Daoy (cell line): ENCODE data around the gene KLHDC7B. TPM values are rescaled to one million over a fixed set of nuclear protein-coding genes. Genes with fewer than 3 reads are reported as not detected.
A peak's percentile ranks its signal among the peaks of the same experiment; 100 is the strongest.
"Not testable (repeated sequence)": the region's sequence is repeated elsewhere in the genome, so short reads cannot be mapped to it uniquely, and the experiment has no call there.

Source experiments
- DNase-seq: peaks from one replicate; pipeline ENCODE4 v3.0.0-alpha.2; 2015; ENCODE audit warnings: low read depth
- total RNA-seq: library from RNA; depleted of rRNA; stranded (reverse); fragments of >200 nt; shearing (Covaris generic); gene quantifications from 2 replicates; pipeline ENCODE4 v1.2.3, GENCODE V29; 2014

The KLHDC7B gene
- total RNA-seq, 1 experiment from 2014 or later: 0.06 TPM

DNA sequence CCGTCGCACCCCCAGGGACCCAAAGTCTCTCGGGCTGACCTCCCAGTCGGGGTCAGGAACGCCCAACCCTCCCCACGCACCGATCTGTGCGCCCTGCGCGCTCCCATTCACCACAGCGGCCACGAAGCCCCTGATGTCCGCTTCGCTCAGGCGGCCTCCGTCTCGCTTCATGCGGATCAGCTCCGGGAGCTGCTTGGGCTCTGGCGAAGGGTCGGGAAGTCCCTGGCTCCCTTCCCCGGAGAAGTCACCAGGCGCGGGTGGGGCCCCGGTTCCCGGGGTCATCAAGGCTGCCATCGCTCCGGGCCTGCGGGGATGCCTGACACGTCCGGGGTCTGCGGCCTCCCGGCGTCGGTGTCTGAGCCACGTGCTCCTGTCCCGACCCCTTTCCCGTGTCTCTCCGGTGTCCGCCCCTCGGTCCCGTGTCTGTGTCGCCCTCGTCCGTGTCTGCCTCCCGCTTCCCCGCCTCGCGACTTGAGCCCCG lies 16.2 kb upstream of the KLHDC7B start:
- no peak for DNase-seq

DNA sequence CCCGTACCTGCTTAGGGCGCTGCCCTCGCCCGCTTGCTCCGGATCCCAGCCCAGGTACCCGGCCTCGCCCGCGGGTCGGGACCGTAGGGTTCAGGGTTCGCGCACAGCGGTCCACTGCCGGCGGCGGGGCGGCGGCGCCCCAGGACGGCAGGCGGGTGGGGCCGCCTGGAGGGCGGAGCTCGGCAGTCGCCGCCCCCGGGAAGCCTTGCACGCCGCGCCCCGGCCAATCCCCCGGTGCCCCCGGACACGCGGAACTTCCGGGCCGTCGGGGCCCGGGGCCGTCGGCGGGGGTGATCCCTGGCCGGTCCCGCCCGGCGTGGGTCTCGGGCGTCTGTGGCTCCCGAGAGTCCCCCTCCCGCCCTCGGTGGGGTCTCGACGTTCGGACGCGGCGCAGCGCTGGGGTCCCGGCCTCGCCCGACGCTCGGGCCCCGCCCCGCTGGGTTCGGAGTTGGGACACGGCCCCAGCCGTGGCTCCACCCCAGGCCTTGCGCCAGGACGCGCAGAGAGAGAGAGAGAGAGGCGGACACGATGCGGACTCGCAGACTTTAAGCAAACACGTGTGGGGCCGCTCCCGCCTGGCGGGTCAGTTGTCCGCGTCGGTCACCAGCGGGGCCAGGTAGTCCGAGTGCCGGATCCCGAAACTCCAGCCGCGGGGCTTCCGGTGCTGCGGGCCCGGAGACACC lies 15.7 kb upstream of the KLHDC7B start, which contains the start of gene TYMP:
Gene TYMP (minus strand): TSS at position 116 of the 683 bp plus-strand sequence. CDS start 303 bp downstream, outside the sequence.
- DNase-seq: peak; percentile 58

DNA sequence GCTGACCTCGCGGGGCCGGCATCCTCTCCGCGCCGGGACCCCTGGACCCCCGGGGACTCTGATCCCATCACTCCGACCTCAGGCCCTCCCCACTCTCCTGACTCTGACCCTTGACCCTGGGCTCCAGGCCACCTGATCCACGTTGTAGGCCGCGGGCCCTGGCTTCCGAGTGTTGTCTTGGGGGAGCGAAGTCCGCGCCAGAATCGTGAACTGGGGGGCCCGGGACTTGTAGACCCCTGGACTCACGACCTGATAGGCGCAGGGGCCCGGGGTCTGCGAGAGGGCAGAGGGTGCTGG lies 15.2 kb upstream of the KLHDC7B start:
- no peak for DNase-seq

DNA sequence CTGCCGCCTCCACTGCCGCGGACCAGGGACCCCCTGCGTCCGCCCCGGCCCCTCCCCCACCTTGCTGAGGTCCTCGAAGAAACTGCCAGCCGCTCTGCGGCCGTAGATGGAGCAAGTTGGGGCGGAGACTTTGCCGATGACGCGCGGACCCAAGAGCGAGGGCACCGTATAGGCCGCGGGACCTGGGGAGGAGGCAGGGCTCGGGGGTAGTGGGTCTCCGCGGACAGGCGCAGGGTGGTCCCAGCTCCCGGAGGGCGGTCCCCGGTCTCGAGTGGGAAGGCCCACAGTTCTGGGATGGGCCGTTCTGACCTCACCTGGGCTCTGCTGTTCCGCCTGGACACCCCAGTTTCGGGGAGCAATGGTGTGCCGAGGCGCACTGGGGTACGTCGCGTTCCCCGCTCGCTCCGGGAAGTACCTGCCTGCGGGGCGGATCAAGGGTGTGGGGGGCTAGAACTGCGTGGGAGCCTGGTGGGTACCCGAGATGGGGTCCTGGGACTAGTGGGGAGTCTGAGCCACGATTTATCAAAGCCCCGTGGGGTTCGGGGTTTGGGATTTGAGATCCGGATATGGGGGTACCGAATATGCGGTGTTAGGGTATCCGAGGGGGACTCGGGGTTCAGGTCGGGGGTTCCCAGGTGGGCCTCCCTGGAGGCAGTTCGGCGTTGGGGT lies 14.7 kb upstream of the KLHDC7B start:
- DNase-seq: peak; percentile 81

DNA sequence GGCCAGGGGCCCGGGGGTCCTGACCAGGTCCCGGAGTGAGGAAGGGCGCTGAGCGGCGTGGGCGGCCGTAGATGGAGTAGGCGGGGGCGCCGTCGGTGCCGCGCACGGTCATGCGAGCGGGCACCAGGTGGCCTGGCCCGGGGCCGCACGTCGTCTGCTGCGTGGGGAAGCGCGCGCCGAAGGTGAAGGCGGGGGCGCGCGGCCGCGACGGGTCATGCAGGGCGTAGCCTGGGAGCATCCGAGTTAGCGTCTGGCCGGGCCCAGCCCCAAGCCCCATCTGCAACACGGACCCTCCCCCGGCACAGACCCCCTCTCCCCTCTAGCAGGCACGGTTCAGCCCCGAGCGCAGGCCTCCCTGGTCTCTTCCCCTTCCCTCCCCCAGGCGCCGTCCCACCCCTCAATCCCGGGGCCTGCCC lies 14.1 kb upstream of the KLHDC7B start:
- no peak for DNase-seq

DNA sequence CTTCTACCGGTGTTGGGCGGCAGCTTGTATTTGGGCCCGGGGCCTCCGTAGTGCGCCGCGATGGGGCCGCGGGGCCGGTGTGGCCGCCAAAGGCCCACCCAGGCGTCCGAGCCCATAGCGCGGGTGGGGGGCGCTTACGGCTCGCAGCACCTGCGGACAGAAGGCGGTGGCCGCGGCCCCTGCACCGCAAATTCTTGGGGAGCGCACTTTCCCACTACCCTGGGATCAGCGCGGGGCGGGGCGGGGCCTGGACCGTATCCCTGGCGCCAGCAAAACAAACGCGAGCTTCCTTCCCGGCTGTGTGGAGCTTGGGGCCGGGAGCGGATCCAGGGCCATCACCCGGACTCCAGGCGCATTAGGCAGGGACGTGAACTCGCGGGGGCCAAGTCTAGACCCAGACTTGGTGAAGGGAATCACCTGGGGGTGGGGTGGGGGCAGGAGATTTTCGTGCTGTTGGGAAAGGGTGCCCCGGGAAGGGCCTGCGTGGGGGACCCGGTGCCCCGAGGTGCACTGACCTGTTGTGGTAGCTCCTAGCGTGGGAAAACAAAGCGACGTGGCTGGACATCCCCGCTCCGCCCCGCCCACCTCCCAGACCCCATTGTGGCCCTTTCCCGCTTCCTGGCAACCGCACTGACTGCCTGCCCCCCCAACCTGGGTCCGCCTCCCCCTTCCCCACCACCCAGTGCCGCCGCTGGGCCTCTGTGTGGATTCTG lies 13.6 kb upstream of the KLHDC7B start:
- DNase-seq: peak; percentile 74

DNA sequence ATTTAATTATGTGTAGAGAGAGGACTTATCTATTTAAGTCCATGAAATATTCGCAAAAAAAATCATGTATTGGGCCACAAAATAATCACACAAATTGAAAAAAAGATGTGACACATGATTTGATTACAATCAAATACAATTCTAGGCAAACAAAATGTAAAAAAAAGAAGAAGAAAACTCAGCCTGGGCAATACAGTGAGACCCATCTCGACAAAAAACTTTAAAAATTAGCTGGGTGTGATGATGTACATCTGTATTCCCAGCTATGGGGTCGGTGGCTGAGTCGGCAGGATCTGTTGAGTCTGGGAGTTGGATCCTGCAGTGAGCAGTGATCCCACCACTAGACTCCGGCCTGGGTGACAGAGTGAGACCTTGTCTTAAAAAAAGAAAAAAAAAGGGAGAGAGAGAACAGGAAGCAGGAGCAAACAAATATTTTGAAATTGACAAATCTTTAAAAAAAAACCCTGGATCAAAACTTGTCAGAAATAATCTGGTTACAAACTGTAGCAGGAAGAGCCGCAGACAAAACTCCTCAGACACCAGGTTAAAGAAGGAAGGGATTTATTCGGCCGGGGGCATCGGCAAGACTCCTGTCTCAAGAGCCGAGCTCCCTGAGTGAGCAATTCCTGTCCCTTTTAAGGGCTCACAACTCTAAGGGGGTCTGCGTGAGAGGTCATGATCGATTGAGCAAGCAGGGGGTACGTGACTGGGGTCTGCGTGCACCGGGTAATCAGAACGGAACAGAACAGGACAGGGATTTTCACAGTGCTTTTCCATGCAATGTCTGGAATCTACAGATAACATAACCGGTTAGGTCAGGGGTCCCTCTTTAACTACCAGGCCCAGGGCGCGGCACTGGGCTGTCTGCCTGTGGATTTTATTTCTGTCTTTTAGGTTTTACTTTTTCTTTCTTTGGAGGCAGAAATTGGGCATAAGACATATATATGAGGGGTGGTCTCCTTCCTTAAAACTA lies 12.6 kb upstream of the KLHDC7B start:
- DNase-seq: no peak

DNA sequence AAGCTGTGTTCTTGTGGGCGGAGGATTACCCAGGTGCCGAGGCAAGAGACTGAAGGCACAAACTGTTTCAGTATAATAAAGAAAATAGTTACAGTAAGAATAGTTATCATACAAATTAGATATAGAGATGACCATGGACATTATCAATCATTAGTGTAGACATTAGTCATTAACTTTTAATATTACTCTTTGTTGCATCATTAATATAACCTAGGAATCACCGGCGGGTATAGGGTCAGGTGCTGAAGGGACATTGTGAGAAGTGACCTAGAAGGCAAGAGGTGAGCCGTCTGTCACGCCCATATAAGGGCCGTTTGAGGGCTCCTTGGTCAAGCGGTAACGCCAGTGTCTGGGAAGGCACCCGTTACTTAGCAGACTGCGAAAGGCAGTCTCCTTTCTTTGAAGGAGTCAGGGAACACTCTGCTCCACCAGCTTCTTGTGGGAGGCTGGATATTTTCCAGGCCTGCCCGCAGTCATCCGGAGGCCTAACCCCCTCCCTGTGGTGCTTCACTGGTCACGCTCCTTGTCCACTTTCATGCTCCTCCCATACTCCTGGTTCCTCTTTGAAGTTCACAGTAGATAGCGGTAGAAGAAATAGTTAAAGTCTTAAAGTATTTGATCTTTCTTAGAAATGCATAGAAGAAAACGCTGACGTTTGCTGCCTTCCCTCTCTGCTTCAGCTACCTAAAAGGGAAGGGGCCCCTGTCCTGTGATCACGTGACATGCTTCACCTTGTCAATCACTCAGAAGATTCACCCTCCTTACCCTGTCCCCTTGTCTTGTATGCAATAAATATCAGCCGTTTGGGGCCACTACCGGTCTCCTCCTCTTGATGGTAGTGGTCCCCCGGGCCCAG lies 11.6 kb upstream of the KLHDC7B start:
- not testable (repeated sequence) for DNase-seq

DNA sequence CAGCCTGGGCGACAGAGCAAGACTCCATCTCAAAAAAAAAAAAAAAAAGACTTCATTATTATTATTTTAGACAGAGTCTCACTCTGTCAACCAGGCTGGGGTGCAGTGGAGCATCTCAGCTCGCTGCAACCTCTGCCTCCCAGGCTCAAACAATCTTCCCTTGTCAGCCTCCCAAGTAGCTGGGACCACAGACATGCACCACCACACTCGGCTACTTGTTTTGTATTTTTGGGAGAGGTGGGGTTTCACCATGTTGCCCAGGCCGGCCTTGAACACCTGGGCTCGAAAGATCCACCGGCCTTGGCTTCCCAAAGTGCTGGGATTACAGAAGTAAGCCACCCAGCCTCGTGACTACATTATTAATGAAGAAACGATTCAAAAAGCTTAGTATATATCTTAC lies 10.6 kb upstream of the KLHDC7B start:
- DNase-seq: no peak

DNA sequence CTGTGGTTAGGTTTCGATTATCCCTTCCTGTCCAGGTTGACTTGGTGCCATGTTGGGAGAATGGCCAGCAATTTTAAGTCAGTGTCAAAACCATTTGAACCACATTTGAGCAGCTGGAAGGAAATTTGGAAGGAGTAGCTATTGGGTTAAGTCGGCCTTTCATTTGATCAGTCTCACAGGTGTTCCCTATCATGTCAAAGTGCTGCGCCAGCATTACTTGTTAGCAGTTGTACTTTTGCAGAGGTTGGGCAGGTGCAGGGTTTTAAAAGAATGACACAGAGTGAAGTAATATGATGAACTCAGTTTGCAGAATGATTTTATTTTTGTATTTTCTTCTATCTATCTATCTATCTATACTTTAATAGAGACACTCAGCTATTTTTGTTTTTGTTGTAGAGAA lies 9.5 kb upstream of the KLHDC7B start:
- no peak for DNase-seq

DNA sequence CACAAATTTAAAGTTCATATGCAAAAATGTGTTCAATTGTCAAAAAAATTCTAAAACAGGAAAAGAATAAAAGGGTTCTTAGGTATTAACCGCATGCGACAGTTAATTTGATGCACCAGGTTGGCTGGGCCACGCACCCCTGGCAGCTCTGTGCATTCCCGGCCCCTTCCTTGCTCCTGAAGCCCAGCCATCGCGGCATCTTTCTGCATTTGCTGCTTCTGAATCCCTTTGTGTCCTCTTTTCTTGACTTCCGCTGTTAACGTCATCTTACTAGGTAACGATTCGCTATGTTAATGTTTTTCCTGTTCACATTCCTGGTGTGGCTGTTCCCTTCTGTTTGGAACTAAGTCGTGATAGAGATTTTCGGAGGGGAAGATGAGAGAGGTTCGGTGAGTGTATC lies 7.9 kb upstream of the KLHDC7B start:
- no peak for DNase-seq

DNA sequence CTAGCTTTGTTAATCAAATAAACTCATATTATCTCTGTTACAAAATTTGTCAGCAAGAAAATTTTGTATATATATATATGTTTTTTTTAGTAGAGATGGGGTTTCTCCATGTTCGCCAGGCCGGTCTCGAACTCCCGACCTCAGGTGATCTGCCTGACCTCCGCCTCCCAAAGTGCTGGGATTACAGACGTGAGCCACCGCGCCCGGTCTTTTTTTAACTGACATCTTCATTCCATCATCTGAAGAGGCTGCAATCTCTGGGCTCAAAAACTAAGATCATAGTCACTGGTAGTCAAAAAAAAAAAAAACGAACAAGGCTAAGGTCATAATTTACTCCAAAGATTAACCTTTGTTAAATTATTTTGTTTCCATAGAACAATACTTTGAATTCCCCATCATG lies 5.3 kb upstream of the KLHDC7B start:
- no peak for DNase-seq

DNA sequence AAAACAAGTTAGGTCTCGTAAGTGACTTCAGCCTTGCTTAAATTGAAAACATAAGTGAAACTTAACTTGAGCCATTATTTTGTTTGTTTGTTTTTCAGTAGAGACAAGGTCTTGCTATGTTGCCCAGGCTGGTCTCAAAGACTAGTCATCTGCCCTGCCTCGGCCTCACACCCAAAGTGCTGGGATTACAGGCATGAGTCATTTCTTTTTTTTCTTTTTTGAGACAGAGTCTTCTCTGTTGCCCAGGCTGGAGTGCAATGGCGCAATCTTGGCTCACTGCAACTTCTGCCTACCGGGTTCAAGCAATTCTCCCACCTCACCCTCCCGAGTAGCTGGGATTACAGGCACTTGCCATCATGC lies 4.1 kb upstream of the KLHDC7B start:
- DNase-seq: peak; percentile 78

DNA sequence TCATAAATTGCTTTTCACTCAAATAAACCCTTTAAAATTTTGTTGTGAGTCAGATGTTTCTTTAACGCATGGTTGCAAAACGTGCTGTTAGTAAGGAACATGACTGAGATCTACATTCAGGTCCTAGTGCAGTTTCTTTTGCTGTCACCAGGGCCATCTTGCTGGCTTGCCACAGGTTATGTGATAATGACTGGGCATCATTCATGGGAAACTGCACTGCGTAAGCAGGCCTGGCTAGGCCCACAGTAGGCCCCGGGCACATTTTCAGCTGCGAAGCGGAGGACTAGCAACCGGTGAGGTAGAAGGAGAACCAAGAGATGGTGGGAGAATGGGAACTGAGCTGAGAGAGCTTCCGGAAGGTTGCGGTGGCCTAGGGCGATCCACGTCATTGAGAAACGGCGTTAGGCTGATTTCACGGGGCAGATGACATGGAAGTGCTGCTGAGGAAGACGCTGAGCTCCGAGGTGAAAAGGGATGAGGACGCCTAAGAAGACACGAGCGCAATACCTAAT lies 3.2 kb upstream of the KLHDC7B start:
- DNase-seq: no peak

DNA sequence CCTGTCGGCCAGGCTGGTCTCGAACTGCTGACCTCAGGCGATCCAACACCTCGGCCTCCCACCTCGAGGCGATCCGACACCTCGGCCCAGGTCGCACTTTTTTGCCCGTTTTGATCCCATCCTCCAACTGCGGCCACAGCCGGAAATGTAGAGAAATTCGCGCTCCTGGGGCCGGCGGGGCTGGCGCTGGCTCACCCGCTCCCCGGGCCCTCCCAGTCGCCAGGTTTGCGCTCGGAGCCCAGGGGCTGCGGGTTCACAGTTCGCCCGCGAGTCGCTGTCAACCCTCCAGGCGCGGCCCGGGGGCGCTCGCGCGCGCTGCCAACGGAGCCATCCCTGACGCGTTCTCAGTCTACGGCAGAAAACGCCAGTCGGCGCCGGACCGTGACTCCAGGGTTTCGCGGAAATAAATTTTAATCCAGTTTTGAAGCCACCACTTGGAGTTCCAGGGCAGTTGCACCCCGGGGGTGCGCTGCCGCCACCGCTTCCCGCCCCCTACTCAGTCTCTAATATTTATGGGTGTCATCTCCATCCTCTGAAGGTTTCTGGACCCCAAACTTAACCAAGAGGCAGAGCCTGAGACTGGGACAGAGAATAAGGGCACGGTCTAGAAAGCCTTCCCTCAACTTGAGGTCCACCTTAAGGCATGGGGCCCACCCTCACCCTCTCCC lies 1.5 kb upstream of the KLHDC7B start:
- peak; percentile 76 for DNase-seq

DNA sequence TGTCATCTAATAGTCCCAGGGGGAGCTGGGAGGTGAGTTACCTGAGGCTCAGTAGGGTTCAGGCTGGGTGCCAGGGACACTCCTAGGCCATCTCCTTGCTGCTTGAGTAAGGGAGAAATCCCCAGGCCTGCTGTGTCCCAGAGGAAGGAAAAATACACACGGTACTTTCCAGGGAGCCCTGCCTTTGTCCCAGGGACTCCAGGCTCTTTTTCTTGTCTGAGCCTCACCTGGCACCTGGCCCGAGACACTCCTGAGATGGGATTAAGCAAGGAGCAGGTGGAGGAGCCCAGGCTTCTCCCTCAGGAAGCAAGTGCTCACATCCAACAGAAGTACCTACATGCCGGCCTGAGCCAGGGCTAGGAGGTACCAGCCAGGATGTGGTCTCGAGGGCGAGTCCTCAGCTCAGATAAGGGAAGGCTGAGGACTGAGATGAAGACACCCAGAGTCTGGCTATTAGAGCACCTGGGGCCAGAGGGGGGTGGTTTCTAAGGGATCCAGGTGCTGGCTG lies 899 bp upstream of the KLHDC7B start:
- DNase-seq: peak; percentile 25

DNA sequence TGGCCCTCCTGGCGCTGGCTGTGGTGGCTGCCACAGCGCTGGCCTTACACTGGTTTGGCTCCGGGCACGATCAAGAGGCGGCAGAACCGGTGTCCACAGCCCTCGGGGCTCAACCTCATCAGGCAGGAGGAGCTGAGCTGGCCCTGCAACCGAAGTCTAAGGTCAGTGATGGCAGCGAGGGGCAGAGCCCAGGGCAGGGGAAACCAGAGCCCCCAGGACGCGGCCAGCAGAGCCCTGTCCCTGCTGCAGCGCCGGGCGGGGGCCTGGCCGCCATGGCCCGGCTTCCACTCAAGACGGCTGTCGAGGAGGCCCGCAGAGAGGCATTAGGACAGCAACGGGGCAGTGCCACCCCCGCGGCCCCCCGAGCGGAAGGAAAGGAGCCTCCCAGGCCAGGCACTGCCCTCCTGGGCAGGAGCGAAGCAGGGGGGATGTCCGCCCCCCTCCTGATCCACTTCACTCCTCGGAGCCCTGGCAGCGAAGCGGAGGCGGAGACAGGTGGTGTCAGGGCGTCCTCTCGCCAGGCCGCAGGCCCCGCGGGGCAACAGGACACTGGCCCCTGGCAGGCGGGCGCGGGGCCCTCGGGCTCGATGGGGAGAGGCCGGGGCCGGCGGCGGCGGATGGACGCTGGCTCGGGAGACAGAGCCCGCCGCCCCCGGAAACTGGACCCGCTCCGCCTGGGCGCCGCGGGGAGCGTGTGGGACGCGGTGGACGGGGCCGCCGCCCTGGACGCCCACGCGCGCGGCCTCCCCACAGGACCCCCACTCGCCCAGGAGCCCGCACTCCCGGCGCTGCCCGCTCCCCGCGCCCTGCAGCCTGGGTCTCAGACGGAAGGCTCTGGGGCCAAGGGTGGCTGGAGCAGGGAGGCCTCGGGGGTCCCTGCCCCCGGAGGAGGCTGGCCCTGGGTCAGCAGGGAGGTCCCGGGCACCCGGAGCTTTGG lies 895 bp downstream of the KLHDC7B start:
- DNase-seq: no peak

DNA sequence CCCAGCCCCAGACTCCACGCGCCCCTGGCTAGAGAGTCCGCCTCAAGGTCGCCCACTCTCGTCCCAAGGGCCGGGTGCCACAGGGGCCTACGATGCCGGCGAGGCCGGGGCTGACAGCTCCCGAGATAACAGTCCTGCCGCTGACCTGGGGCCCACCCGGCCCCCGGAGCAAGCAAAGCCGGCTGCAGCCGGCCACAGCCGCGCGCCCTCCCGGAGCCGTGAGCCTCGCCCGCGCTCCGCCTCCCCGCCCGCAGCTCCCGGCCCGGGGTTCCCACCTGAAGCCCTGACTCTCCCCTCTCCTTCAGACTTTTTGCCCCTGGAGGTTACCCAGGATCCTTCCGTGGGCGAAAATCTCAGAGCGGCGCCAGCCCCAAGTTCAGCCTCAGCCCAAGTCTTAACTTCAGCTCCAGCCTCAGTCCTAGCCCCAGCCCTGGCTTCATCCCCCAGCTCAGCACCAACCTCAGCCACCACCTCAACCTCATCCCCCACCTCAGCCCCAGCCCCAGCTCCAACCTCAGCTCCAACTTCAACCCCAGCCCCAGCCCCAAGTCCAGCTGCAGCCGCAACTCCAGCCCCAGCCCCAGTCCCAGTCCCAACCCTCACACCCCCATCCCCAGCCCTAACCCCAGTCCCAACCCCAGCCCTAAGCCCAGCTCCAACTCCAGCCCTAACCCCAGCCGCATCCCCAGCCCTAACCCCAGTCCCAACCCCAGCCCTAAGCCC lies 1.7 kb downstream of the KLHDC7B start:
- no peak for DNase-seq
